Effector memory CD4-positive, alpha-beta T cell (primary cell): ENCODE measurements around the gene USH2A.

Experiments used
- DNase-seq, 3 donors: peaks; one replicate each; pipeline ENCODE4 v3.0.0-alpha.2; 2020
- H3K27ac ChIP-seq: 2 replicates; pipeline ENCODE4 v1.7.0; 2013; ENCODE audit warnings: mild to moderate bottlenecking, low read length, moderate library complexity; ENCODE audit not compliant: insufficient read depth, poor library complexity, severe bottlenecking
- H3K27me3 ChIP-seq: replicated peaks from 2 replicates; pipeline ENCODE4 v1.7.0; 2013; ENCODE audit warnings: mild to moderate bottlenecking, low read length; ENCODE audit not compliant: insufficient read depth, control insufficient read depth, poor library complexity, severe bottlenecking
- H3K36me3 ChIP-seq: 2 replicates; pipeline ENCODE4 v1.7.0; 2013; ENCODE audit warnings: mild to moderate bottlenecking, low read length, moderate library complexity; ENCODE audit not compliant: control insufficient read depth, insufficient read depth
- H3K4me1 ChIP-seq: 2 replicates; pipeline ENCODE4 v1.7.0; 2013; ENCODE audit warnings: low read length, mild to moderate bottlenecking; ENCODE audit not compliant: control insufficient read depth, insufficient read depth, poor library complexity, severe bottlenecking
- H3K4me3 ChIP-seq: 2 replicates; pipeline ENCODE4 v1.7.0; 2013; ENCODE audit warnings: low read length, low read depth, mild to moderate bottlenecking; ENCODE audit not compliant: insufficient read depth, poor library complexity, severe bottlenecking
- H3K9me3 ChIP-seq: 2 replicates; pipeline ENCODE4 v1.7.0; 2013; ENCODE audit warnings: mild to moderate bottlenecking, low read length, moderate library complexity; ENCODE audit not compliant: control insufficient read depth

Gene USH2A

DNA sequence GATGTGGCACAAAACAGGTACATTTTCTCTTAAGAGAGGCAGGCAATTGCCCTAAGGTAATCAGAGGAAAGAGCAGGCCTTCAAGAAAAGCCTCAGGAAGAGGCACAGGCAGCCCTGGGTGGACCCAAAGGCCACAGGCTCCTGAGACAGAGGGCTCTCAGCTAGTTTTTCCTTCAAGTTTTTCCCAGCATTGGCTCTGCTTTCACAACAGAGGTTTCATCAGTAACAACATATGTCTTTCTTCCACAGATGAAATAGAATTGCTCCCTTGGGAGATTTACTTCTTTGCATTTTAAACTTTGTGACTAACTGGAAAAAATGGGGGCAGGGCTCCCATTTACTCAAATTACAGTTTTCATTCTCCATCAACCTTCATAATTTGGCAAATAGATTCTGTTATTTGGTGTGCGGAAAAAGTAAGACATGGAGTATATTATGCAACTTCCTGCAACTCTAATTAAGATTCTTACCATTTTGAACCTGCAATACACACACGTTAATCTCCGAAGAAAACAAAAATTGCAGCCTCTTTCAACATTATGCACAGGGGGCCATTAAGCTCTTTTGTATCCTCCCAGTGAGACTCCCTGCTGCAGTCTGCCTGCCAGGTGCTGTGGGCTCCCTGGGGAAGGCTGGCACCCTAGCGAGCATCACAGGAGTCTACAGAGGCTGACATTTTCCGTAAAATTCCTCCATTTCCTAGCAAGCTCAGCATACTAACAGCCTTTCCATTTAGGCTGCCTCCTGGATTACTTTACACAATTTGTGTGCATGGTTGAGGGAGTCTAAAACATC is 282.3 kb downstream of the USH2A start:
- no peaks in the 10 kb centered on the region for H3K36me3 ChIP-seq
- DNase-seq: no peak
- no peaks in the 10 kb centered on the region for H3K4me1 ChIP-seq

DNA sequence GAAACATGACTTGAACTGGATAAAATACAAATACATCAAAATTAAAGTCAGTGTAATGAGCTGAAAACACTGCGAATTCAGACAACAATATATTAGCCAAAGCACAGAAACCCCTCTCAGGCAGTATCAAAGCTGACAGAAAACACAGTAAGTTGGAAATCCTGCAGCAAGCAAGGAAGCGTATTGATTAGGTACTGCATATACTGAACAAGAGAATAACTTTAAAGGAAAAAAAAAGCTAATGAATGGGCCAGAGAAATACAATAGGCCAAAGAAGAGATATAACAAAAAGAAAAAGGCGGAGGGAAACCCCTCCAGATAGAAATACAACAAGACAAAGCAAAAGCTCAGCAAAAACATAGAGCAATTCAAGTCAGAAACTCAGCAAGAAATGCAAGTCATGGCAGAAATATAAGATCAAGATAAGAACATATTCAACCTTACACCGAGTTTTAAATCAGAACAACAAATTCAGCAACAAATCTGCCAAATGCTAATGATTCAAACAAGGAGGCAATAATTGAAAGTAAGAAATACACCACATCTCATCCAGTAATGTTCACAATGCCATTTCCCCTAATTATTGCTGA is 299.0 kb downstream of the USH2A start:
- Histone ChIP-seq H3K36me3 (no peaks in the 10 kb centered on the region), H3K4me3 (no peak overlapping the region), H3K27me3 (no peaks in the 10 kb centered on the region), H3K27ac (no peak overlapping the region), H3K9me3 (no peaks in the 10 kb centered on the region), H3K4me1 (no peaks in the 10 kb centered on the region)
- no peak for DNase-seq

More for the DNA sequence above, 282.3 kb downstream of the USH2A start:
- Histone ChIP-seq H3K27ac (no peak overlapping the region), H3K4me3 (no peak overlapping the region), H3K9me3 (no peaks in the 10 kb centered on the region), H3K27me3 (no peaks in the 10 kb centered on the region)

DNA sequence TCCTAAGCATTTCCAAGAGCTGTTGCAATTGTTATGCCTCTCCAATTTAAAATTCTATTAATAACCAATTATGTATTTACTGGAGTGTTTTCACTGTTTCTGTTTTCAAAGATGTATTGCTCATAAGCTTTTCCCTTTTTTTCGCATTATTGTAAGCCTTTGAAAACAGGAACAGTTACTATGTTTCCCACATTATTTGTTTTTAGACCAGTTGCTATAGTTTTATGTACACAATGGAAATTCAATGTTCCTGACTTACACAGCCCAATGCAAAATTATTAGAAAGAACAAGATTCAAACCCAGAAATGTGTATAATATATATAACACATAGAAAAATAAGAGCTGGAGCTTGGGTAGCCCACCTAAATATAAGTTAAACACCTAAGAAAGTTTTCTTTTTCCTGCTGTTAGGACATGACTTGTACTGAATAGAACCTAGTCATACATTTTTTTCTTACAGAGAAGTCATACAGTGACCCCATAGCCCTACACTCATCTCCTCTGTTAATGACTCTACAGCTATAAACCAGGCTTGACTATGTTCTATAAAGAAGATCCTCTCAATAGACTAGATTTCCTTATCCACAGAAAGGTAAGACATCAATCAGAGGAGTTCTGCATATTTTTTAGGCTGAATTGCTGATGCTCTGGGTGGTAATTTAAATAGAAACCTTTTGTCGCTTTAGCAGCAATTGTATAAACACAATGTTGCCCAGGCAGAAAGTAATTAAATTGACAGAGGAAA is 299.6 kb downstream of the USH2A start:
- Histone ChIP-seq H3K36me3 (no peaks in the 10 kb centered on the region), H3K27me3 (no peaks in the 10 kb centered on the region), H3K4me1 (no peaks in the 10 kb centered on the region), H3K27ac (no peak overlapping the region), H3K9me3 (no peaks in the 10 kb centered on the region), H3K4me3 (no peak overlapping the region)
- DNase-seq: no peak

DNA sequence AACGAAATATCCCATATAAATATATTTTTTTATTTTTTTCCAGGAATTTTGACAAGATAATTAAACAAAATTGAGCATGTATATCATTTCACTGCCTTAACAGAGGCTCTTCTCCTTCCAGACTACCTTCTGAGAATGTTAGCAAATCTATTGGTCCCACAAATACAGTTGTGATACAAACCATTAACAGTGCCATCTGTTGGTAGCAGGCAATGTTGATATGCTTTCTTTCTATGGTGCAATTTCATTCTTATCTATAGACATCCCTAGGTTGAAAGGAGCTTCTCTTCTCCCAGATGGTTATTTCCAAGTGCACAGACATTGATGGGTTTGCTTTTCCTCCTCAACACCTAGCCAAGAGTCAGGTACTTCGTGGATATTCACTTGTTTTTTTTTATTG is 303.6 kb downstream of the USH2A start:
- no peaks in the 10 kb centered on the region for H3K4me1 ChIP-seq
- H3K4me3 ChIP-seq: no peak overlapping the region
- no peaks in the 10 kb centered on the region for H3K27me3 ChIP-seq
- H3K27ac ChIP-seq: no peak overlapping the region
- DNase-seq: no peak
- H3K36me3 ChIP-seq: no peaks in the 10 kb centered on the region
- no peaks in the 10 kb centered on the region for H3K9me3 ChIP-seq

DNA sequence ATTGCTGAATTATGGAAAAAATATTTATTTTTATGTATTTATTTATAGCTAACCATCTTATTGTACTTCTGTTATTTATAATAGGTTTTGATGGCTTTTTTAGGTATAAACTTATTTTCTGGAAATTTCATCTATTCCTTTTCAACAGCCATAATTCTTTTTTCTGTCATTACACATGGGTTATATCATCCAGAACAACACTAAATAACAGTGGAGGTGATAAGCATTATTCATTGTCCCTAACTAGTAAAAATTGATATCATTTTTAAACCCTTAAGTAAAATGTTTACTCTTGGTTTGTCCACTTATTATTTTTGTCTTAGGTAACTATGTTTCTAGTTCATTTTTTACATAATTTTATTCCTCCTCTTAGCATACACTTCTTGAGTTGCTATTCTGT is 309.1 kb downstream of the USH2A start:
- H3K9me3 ChIP-seq: no peaks in the 10 kb centered on the region
- no peaks in the 10 kb centered on the region for H3K4me1 ChIP-seq
- DNase-seq: no peak
- no peak overlapping the region for H3K27ac ChIP-seq
- no peak overlapping the region for H3K4me3 ChIP-seq
- no peaks in the 10 kb centered on the region for H3K27me3 ChIP-seq
- no peaks in the 10 kb centered on the region for H3K36me3 ChIP-seq

DNA sequence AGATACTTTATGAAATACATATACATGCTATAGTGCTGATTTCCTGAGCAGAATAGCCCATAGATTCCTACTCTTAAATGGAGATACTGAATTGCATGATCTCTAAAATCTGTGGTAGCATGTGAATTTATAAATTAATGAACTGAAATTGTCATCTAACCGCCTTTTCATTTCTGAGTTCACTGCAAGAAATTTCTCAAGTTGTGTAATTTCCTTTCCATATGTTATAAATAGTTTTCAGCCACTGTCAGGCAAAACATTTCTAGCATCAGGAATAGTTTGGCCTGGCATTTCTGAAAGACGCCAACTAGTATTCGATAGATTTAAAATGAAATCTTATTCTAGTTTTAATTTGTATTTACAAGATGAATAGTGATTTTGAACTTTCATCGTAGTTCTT is 310.1 kb downstream of the USH2A start:
- H3K27ac ChIP-seq: no peak overlapping the region
- H3K4me1 ChIP-seq: no peaks in the 10 kb centered on the region
- no peaks in the 10 kb centered on the region for H3K36me3 ChIP-seq
- H3K27me3 ChIP-seq: no peaks in the 10 kb centered on the region
- no peaks in the 10 kb centered on the region for H3K9me3 ChIP-seq
- no peak for DNase-seq
- H3K4me3 ChIP-seq: no peak overlapping the region

DNA sequence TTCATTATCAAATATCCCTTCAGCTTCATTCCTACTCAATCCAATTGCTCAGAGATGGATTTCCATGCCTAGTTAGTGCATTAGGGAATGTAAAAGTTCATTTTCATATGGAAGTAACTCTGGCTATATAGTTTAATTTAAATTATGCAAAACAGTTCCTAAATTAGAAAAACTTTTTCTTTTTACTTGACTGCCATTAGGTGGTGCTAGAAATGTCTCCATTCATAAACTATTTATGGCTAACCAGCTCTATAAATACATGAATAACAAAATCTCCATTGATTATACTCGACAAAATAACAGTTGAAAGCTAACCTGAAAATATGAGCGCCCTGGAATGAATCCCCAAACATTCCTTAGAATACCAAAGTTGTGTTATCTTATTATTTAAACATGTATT is 311.4 kb downstream of the USH2A start:
- H3K27me3 ChIP-seq: no peaks in the 10 kb centered on the region
- H3K27ac ChIP-seq: no peak overlapping the region
- H3K4me1 ChIP-seq: no peaks in the 10 kb centered on the region
- no peaks in the 10 kb centered on the region for H3K9me3 ChIP-seq
- DNase-seq: no peak
- H3K4me3 ChIP-seq: no peak overlapping the region
- no peaks in the 10 kb centered on the region for H3K36me3 ChIP-seq

DNA sequence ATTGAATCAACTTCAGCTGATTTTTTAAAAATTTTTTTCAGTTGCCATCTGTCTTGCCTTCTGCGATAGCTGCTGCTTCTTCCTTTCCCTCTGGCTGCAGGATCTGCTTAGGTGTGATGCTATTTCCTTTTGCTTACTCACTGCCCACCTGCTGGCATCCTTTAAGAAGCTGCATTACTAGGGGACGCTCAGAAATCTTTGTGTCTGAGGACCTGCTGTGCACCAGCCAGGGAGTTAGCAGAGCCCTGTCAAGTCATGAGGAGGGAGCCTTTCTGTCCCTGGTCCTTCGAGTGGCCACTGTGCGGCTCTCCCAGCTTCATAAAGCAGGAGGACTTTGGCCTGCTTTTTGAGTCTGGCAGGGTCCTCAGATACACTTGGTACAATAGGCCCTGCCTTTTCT is 327.8 kb downstream of the USH2A start:
- no peak for DNase-seq
- Histone ChIP-seq H3K27me3 (no peaks in the 10 kb centered on the region), H3K9me3 (no peaks in the 10 kb centered on the region), H3K4me3 (no peak overlapping the region), H3K27ac (no peak overlapping the region), H3K4me1 (no peaks in the 10 kb centered on the region), H3K36me3 (no peaks in the 10 kb centered on the region)

DNA sequence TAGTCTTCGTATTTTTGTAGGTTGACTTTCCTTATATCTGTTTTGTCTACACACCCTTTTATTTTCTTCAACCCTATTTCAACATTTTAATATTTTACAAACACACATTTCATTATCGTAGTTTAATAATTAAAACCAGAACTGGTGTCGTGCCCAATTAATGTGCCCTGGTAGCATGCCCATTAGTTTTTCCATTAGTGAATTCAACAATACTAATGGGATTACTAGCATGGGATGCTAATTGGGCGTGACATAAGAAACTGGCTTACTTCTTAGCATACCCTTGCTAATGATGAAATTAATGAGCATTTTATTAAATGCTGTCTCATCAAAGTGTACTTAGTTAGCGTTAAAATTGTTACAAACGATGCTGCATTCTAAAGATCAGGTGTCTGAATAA is 332.7 kb downstream of the USH2A start:
- Histone ChIP-seq H3K27me3 (no peaks in the 10 kb centered on the region), H3K4me3 (no peak overlapping the region), H3K36me3 (no peaks in the 10 kb centered on the region), H3K4me1 (no peaks in the 10 kb centered on the region), H3K9me3 (no peaks in the 10 kb centered on the region), H3K27ac (no peak overlapping the region)
- DNase-seq: no peak

DNA sequence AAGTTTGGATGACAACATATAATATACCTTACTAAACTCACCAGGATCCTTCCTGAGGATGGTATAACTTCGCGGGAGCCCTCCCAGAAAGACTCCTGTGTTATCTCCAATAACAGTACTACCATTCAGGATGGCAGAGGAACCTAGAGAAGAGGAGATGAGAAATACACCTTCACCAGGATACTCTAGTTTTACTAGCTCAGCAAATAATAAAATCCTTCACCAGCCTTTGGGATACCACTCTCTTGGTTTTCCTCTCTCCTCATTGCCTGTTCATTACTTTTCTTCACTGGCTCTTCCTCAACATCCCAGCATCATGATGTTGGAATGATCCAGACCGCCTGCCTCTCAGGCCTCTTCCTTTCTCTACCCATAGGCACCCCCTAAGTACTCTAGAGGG is 336.6 kb downstream of the USH2A start:
- no peak for DNase-seq
- no peak overlapping the region for H3K27ac ChIP-seq
- no peaks in the 10 kb centered on the region for H3K27me3 ChIP-seq
- no peak overlapping the region for H3K4me3 ChIP-seq
- H3K9me3 ChIP-seq: no peaks in the 10 kb centered on the region
- no peaks in the 10 kb centered on the region for H3K36me3 ChIP-seq
- H3K4me1 ChIP-seq: no peaks in the 10 kb centered on the region
